Keratinocyte (primary cell): ENCODE results near the gene SBNO1.

Experiments
- EZH2 ChIP-seq: IDR thresholded peaks from one replicate; pipeline ENCODE4 v1.6.1; 2012; ENCODE audit warnings: inconsistent platforms, mild to moderate bottlenecking, low read length, moderate library complexity
- TF ChIP-seq, protein P1 (sequence below), 3 experiments: IDR thresholded peaks in 1 of 3; conservative IDR thresholded peaks in 1 of 3; optimal IDR thresholded peaks in 1 of 3; 2 replicates in 2 of 3; 3 replicates in 1 of 3; pipeline versions ENCODE3 to v1.5.1; 2011; ENCODE audit warnings: low read length in 3 of 3, mild to moderate bottlenecking in 3 of 3, moderate library complexity in 2 of 3, control low read depth in 1 of 3, inconsistent platforms in 1 of 3; ENCODE audit not compliant: insufficient read depth in 2 of 3; ENCODE audit errors: extremely low read depth in 1 of 3

DNA sequence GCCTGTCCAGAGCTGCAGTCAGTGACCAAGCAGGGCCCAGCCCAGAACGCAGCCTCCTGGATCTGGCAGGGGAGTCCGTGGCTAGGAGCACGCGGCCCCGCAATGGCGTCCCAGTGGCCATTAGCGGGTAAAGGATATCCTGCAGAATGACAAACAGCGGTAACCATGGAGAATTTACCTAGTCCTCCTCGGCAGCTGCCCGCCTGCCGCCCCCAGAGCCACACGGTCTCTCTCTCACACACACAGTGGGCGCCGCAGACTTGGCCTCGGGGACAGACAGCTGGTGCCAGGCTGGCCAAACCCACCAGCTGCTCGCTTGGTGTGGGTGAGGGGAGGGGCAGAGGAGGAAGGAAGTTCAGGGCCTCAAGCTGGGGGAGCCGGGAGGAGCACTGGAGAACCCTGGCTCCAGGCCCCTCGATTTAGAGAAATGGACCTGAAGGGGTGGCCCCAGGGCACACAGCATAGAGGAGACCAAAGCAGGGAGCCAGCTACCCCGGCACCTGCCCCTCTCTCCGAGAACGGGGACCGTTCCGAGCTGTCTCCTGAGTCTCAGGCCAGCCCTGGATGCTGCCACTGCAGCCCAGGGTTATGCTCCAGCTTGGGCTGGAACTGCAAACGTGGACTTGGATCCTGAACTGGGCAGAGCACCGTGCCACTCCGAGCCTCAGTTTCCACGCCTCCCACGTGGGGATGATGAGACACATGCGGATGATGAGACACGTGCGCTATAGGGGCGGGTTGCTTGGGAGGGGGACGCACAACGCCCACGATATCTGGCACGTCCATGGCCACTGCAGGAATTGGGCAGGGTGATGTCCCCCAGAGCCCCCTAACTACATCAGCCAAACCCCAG, 96.4 kb downstream of the SBNO1 start:
- TF ChIP-seq, protein P1, sequence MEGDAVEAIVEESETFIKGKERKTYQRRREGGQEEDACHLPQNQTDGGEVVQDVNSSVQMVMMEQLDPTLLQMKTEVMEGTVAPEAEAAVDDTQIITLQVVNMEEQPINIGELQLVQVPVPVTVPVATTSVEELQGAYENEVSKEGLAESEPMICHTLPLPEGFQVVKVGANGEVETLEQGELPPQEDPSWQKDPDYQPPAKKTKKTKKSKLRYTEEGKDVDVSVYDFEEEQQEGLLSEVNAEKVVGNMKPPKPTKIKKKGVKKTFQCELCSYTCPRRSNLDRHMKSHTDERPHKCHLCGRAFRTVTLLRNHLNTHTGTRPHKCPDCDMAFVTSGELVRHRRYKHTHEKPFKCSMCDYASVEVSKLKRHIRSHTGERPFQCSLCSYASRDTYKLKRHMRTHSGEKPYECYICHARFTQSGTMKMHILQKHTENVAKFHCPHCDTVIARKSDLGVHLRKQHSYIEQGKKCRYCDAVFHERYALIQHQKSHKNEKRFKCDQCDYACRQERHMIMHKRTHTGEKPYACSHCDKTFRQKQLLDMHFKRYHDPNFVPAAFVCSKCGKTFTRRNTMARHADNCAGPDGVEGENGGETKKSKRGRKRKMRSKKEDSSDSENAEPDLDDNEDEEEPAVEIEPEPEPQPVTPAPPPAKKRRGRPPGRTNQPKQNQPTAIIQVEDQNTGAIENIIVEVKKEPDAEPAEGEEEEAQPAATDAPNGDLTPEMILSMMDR (optimal IDR thresholded peaks at IDR 0.05 in 1 of 3, IDR thresholded peaks at IDR 0.05 in 1 of 3, conservative IDR thresholded peaks at IDR 0.05 in 1 of 3; ENCODE audit: extremely low read depth in 1 of 3, insufficient read depth in 2 of 3, low read length in 3 of 3) = no peak
- no peak for TF ChIP-seq EZH2
